SJSA1 (cell line): ENCODE measurements around the gene COG6. TPM values are rescaled to one million over a fixed set of nuclear protein-coding genes. Genes with fewer than 3 reads are reported as not detected.

Experiments
- DNase-seq, 2 experiments: peaks; one replicate each; pipeline ENCODE4 v3.0.0-alpha.2; 2015 to 2020; ENCODE audit warnings: low spot score in 2 of 2, low read depth in 1 of 2
- H3K27ac ChIP-seq: fragments of 250-450 bp; sonication (Bioruptor Pico); 2 replicates; pipeline ENCODE4 v1.5.1; 2020; ENCODE audit warnings: mild to moderate bottlenecking, moderate library complexity
- H3K27me3 ChIP-seq: fragments of 250-450 bp; sonication (Bioruptor Pico); replicated peaks from 2 replicates; pipeline ENCODE4 v1.5.1; 2020; ENCODE audit warnings: mild to moderate bottlenecking, moderate library complexity
- H3K36me3 ChIP-seq: fragments of 250-450 bp; sonication (Bioruptor Pico); 2 replicates; pipeline ENCODE4 v1.5.1; 2020; ENCODE audit warnings: mild to moderate bottlenecking
- H3K4me1 ChIP-seq: fragments of 250-450 bp; sonication (Bioruptor Pico); replicated peaks from 2 replicates; pipeline ENCODE4 v1.6.1; 2021; ENCODE audit warnings: mild to moderate bottlenecking
- H3K4me3 ChIP-seq: fragments of 250-450 bp; sonication (Bioruptor Pico); 2 replicates; pipeline ENCODE4 v1.5.1; 2020; ENCODE audit warnings: mild to moderate bottlenecking
- H3K9me3 ChIP-seq: fragments of 250-450 bp; sonication (Bioruptor Pico); replicated peaks from 2 replicates; pipeline ENCODE4 v1.5.1; 2020; ENCODE audit warnings: mild to moderate bottlenecking
- total RNA-seq: library from RNA; depleted of rRNA; stranded (reverse); fragments of >200 nt; shearing (Covaris generic); gene quantifications from 2 replicates; pipeline ENCODE4 v1.2.3, GENCODE V29; 2014

Gene COG6
- total RNA-seq, 1 experiment from 2014 or later: 21.9 TPM

- Histone ChIP-seq H3K4me3 (peak overlapping the region; percentile 74), H3K9me3 (no peaks in the 10 kb centered on the region), H3K27ac (no peak overlapping the region), H3K4me1 (peaks cover 4% of the 10 kb centered on the region), H3K27me3 (no peaks in the 10 kb centered on the region), H3K36me3 (0 out of 2 replicates have a peak, but pooled peaks cover 2% of the 10 kb centered on the region)
- DNase-seq: no peak
These were observed 357 bp upstream of the COG6 start for GRCh38 chr13:39655041-39655568.

GRCh38 chr13:39656325-39656677, 839 bp downstream of the COG6 start:
- 0 out of 2 replicates have a peak, but pooled peaks cover 8% of the 10 kb centered on the region for H3K36me3 ChIP-seq
- no peaks in the 10 kb centered on the region for H3K27me3 ChIP-seq
- peak overlapping the region; percentile 74 for H3K4me3 ChIP-seq
- no peaks in the 10 kb centered on the region for H3K9me3 ChIP-seq
- no peak overlapping the region for H3K27ac ChIP-seq
- H3K4me1 ChIP-seq: peaks cover 4% of the 10 kb centered on the region
- DNase-seq: no peak

- no peaks in the 10 kb centered on the region for H3K27me3 ChIP-seq
- H3K4me3 ChIP-seq: no peak overlapping the region
- 0 out of 2 replicates have a peak, but pooled peaks cover 12% of the 10 kb centered on the region for H3K36me3 ChIP-seq
- no peak overlapping the region for H3K27ac ChIP-seq
- no peaks in the 10 kb centered on the region for H3K4me1 ChIP-seq
- no peaks in the 10 kb centered on the region for H3K9me3 ChIP-seq
- DNase-seq: no peak
These were observed 8.0 kb downstream of the COG6 start for GRCh38 chr13:39663508-39663907.

GRCh38 chr13:39663958-39664357, 8.5 kb downstream of the COG6 start:
- Histone ChIP-seq H3K9me3 (no peaks in the 10 kb centered on the region), H3K27ac (no peak overlapping the region), H3K36me3 (0 out of 2 replicates have a peak, but pooled peaks cover 12% of the 10 kb centered on the region), H3K27me3 (no peaks in the 10 kb centered on the region), H3K4me1 (no peaks in the 10 kb centered on the region), H3K4me3 (no peak overlapping the region)
- DNase-seq: no peak

- no peak for DNase-seq
- Histone ChIP-seq H3K36me3 (0 out of 2 replicates have a peak, but pooled peaks cover 10% of the 10 kb centered on the region), H3K4me3 (no peak overlapping the region)
These were observed 10.3 kb downstream of the COG6 start for GRCh38 chr13:39665763-39666162.

GRCh38 chr13:39670445-39670844, 15.0 kb downstream of the COG6 start:
- no peak for DNase-seq

More at GRCh38 chr13:39665763-39666162, 10.3 kb downstream of the COG6 start:
- no peaks in the 10 kb centered on the region for H3K4me1 ChIP-seq
- no peak overlapping the region for H3K27ac ChIP-seq
- no peaks in the 10 kb centered on the region for H3K27me3 ChIP-seq
- H3K9me3 ChIP-seq: no peaks in the 10 kb centered on the region

GRCh38 chr13:39672378-39673132, 17.1 kb downstream of the COG6 start:
- no peak for DNase-seq

More at GRCh38 chr13:39670445-39670844, 15.0 kb downstream of the COG6 start:
- Histone ChIP-seq H3K4me1 (no peaks in the 10 kb centered on the region), H3K27me3 (no peaks in the 10 kb centered on the region), H3K36me3 (0 out of 2 replicates have a peak, but pooled peaks cover 6% of the 10 kb centered on the region), H3K27ac (no peak overlapping the region), H3K4me3 (no peak overlapping the region), H3K9me3 (no peaks in the 10 kb centered on the region)

GRCh38 chr13:39675904-39676303, 20.4 kb downstream of the COG6 start:
- H3K27ac ChIP-seq: no peak overlapping the region
- no peak for DNase-seq

More at GRCh38 chr13:39672378-39673132, 17.1 kb downstream of the COG6 start:
- no peaks in the 10 kb centered on the region for H3K27me3 ChIP-seq
- H3K9me3 ChIP-seq: no peaks in the 10 kb centered on the region
- no peak overlapping the region for H3K4me3 ChIP-seq
- H3K27ac ChIP-seq: no peak overlapping the region
- no peaks in the 10 kb centered on the region for H3K36me3 ChIP-seq
- no peaks in the 10 kb centered on the region for H3K4me1 ChIP-seq

GRCh38 chr13:39676315-39676876, 20.9 kb downstream of the COG6 start:
- Histone ChIP-seq H3K9me3 (no peaks in the 10 kb centered on the region), H3K27ac (no peak overlapping the region), H3K36me3 (peaks cover 10% of the 10 kb centered on the region), H3K4me3 (no peak overlapping the region), H3K27me3 (no peaks in the 10 kb centered on the region), H3K4me1 (no peaks in the 10 kb centered on the region)
- peak in 1 of 2 experiments; percentile 10 for DNase-seq

More at GRCh38 chr13:39675904-39676303, 20.4 kb downstream of the COG6 start:
- Histone ChIP-seq H3K36me3 (peaks cover 6% of the 10 kb centered on the region), H3K27me3 (no peaks in the 10 kb centered on the region), H3K4me1 (no peaks in the 10 kb centered on the region), H3K9me3 (no peaks in the 10 kb centered on the region), H3K4me3 (no peak overlapping the region)

- H3K4me3 ChIP-seq: no peak overlapping the region
- no peaks in the 10 kb centered on the region for H3K27me3 ChIP-seq
- H3K9me3 ChIP-seq: no peaks in the 10 kb centered on the region
- no peak for DNase-seq
- no peak overlapping the region for H3K27ac ChIP-seq
- H3K4me1 ChIP-seq: no peaks in the 10 kb centered on the region
- H3K36me3 ChIP-seq: peaks cover 10% of the 10 kb centered on the region
These were observed 26.8 kb downstream of the COG6 start for GRCh38 chr13:39682310-39682709.

- H3K4me1 ChIP-seq: no peaks in the 10 kb centered on the region
- no peak overlapping the region for H3K4me3 ChIP-seq
- no peak overlapping the region for H3K27ac ChIP-seq
- H3K36me3 ChIP-seq: peaks cover 15% of the 10 kb centered on the region
- no peaks in the 10 kb centered on the region for H3K9me3 ChIP-seq
- no peak for DNase-seq
- H3K27me3 ChIP-seq: no peaks in the 10 kb centered on the region
These were observed 27.3 kb downstream of the COG6 start for GRCh38 chr13:39682788-39683187.

GRCh38 chr13:39684531-39685137, 29.2 kb downstream of the COG6 start:
- H3K4me1 ChIP-seq: 0 out of 2 replicates have a peak, but pooled peaks cover 5% of the 10 kb centered on the region
- H3K27me3 ChIP-seq: no peaks in the 10 kb centered on the region
- H3K4me3 ChIP-seq: no peak overlapping the region
- H3K9me3 ChIP-seq: no peaks in the 10 kb centered on the region
- DNase-seq: peak in 1 of 2 experiments; percentile 7
- H3K27ac ChIP-seq: no peak overlapping the region
- H3K36me3 ChIP-seq: peaks cover 21% of the 10 kb centered on the region

- Histone ChIP-seq H3K27ac (no peak overlapping the region), H3K27me3 (no peaks in the 10 kb centered on the region), H3K4me1 (0 out of 2 replicates have a peak, but pooled peaks cover 5% of the 10 kb centered on the region), H3K9me3 (no peaks in the 10 kb centered on the region), H3K36me3 (peaks cover 21% of the 10 kb centered on the region), H3K4me3 (no peak overlapping the region)
- DNase-seq: no peak
These were observed 30.2 kb downstream of the COG6 start for GRCh38 chr13:39685652-39686051.

GRCh38 chr13:39688278-39688677, 32.8 kb downstream of the COG6 start:
- H3K27me3 ChIP-seq: no peaks in the 10 kb centered on the region
- peaks cover 15% of the 10 kb centered on the region for H3K36me3 ChIP-seq
- no peak overlapping the region for H3K4me3 ChIP-seq
- H3K9me3 ChIP-seq: no peaks in the 10 kb centered on the region
- no peak overlapping the region for H3K27ac ChIP-seq
- peaks cover 5% of the 10 kb centered on the region; the same call in 1 of the 2 replicates for H3K4me1 ChIP-seq
- no peak for DNase-seq
